ENCODE results near the gene EBF3. TPM values are rescaled to one million over a fixed set of nuclear protein-coding genes. Genes with fewer than 3 reads are reported as not detected.

The EBF3 gene
- total and polyA plus RNA-seq, 10 donors: 0.02 to 0.20 (median 0.13) TPM; not detected in 6

- TF ChIP-seq POLR2A (IDR thresholded peaks at IDR 0.05) (no peak), CTCF (IDR thresholded peaks at IDR 0.05 in 8 of 11, conservative IDR thresholded peaks at IDR 0.05 in 3 of 11) (no peak), POLR2AphosphoS5 (IDR thresholded peaks at IDR 0.05) (no peak)
- Histone ChIP-seq H3K4me1 (no peaks in the 10 kb centered on the region), H3K27me3 (replicated peaks in 1 of 7) (no peaks in the 10 kb centered on the region), H3K4me3 (no peak overlapping the region), H3K36me3 (no peaks in the 10 kb centered on the region), H3K27ac (no peak overlapping the region), H3K9me3 (no peaks in the 10 kb centered on the region)
- intact Hi-C loops (cut with DNase I; ENCODE audit: low total_unique reads): no loop called here
- no peak for DNase-seq
- WGBS, 5 donors: 91 to 99% (median 95%) methylated on average over 8 of the region's 8 CpGs
Observed at GRCh38 chr10:129831150-129831549, 132.9 kb downstream of the EBF3 start.

- no peaks in the 10 kb centered on the region for H3K4me1 ChIP-seq
- H3K9me3 ChIP-seq: no peaks in the 10 kb centered on the region
- TF ChIP-seq CTCF (IDR thresholded peaks at IDR 0.05 in 8 of 11, conservative IDR thresholded peaks at IDR 0.05 in 3 of 11) (no peak), POLR2A (IDR thresholded peaks at IDR 0.05) (no peak), POLR2AphosphoS5 (IDR thresholded peaks at IDR 0.05) (no peak)
- H3K36me3 ChIP-seq: no peaks in the 10 kb centered on the region
- no peak for DNase-seq
- intact Hi-C loops (cut with DNase I; ENCODE audit: low total_unique reads): no loop called here
- 70 to 90% (median 87%) methylated on average over 2 to 3 of the region's 3 CpGs for WGBS, 5 donors
- H3K27me3 ChIP-seq (replicated peaks in 1 of 7): no peaks in the 10 kb centered on the region
- H3K4me3 ChIP-seq: no peak overlapping the region
- H3K27ac ChIP-seq: no peak overlapping the region
Observed at GRCh38 chr10:129825826-129826225, 138.2 kb downstream of the EBF3 start.

GRCh38 chr10:129825221-129825620, 138.9 kb downstream of the EBF3 start:
- no peaks in the 10 kb centered on the region for H3K4me1 ChIP-seq
- H3K27me3 ChIP-seq (replicated peaks in 1 of 7): no peaks in the 10 kb centered on the region
- intact Hi-C loops (cut with DNase I; ENCODE audit: low total_unique reads): no loop called here
- TF ChIP-seq CTCF (IDR thresholded peaks at IDR 0.05 in 8 of 11, conservative IDR thresholded peaks at IDR 0.05 in 3 of 11): no peak
- no peak for TF ChIP-seq POLR2AphosphoS5 (IDR thresholded peaks at IDR 0.05)
- TF ChIP-seq POLR2A (IDR thresholded peaks at IDR 0.05): no peak
- no peaks in the 10 kb centered on the region for H3K36me3 ChIP-seq
- WGBS, 5 donors: 89 to 96% (median 92%) methylated on average over 5 of the region's 5 CpGs
- DNase-seq: no peak
- H3K9me3 ChIP-seq: no peaks in the 10 kb centered on the region
- no peak overlapping the region for H3K27ac ChIP-seq
- H3K4me3 ChIP-seq: no peak overlapping the region

GRCh38 chr10:129820451-129820850, 143.6 kb downstream of the EBF3 start:
- TF ChIP-seq POLR2A (IDR thresholded peaks at IDR 0.05) (no peak), CTCF (IDR thresholded peaks at IDR 0.05 in 8 of 11, conservative IDR thresholded peaks at IDR 0.05 in 3 of 11) (no peak), POLR2AphosphoS5 (IDR thresholded peaks at IDR 0.05) (no peak)
- intact Hi-C loops (cut with DNase I; ENCODE audit: low total_unique reads): no loop called here
- WGBS, 5 donors: 87 to 97% (median 91%) methylated on average over 3 of the region's 3 CpGs
- Histone ChIP-seq H3K4me1 (no peaks in the 10 kb centered on the region), H3K27ac (no peak overlapping the region), H3K4me3 (no peak overlapping the region), H3K36me3 (no peaks in the 10 kb centered on the region), H3K9me3 (peaks cover 0 to 18% (median 0%) of the 10 kb centered on the region in 8 donors), H3K27me3 (replicated peaks in 1 of 7) (peaks cover 0 to 11% (median 0%) of the 10 kb centered on the region in 7 donors)
- no peak for DNase-seq
